KBM-7 (cell line): ENCODE data around the gene DET1.
"Not testable (repeated sequence)": the region's sequence is repeated elsewhere in the genome, so short reads cannot be mapped to it uniquely, and the experiment has no call there.

Source experiments
- DNase-seq: peaks from one replicate; pipeline ENCODE4 v3.0.0-alpha.2; 2015
- in situ Hi-C: fragments of 300-500 bp; cut with MboI; formaldehyde crosslinking; loops from 2 replicates; pipeline ENCODE4 v1.14.3; 2020; ENCODE audit warnings: low sequenced_read_pairs, low pct_unique_long_range_greater_than_20kb, mixed read lengths

DET1 gene

GRCh38 chr15:88546248-88547129 is at the start of gene DET1:
Gene DET1, minus strand, starts transcription at chr15:88546681. Its CDS starts 14,976 bp downstream, at chr15:88531705.
- DNase-seq: peak; percentile 99
- in situ Hi-C loops: no loop called here

DNA sequence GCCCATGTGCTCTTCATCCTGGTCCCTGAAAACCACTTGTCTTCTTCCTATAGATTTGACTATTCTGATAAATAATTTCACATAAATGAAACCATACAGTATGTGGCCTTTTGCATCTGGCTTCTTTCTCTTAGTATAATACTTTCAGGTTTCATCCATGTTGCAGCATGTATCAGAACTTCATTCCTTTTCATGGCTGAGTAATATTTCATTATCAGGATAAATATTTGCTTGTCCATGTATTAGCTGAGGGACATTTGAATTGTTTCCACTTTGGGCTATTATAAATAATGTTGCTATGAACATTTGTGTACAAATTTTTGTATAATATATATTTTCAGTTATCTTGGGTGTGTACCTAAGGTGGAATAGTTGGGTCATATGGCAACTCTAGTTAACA is 44.9 kb upstream of the DET1 start:
- no peak for DNase-seq

GRCh38 chr15:88590759-88591158 is 44.3 kb upstream of the DET1 start:
- DNase-seq: no peak

More for the DNA sequence above, 44.9 kb upstream of the DET1 start:
- in situ Hi-C loops: no loop called here

GRCh38 chr15:88586401-88587162 is 40.1 kb upstream of the DET1 start:
- DNase-seq: no peak
- in situ Hi-C loops: no loop called here

More at GRCh38 chr15:88590759-88591158, 44.3 kb upstream of the DET1 start:
- in situ Hi-C loops: no loop called here

DNA sequence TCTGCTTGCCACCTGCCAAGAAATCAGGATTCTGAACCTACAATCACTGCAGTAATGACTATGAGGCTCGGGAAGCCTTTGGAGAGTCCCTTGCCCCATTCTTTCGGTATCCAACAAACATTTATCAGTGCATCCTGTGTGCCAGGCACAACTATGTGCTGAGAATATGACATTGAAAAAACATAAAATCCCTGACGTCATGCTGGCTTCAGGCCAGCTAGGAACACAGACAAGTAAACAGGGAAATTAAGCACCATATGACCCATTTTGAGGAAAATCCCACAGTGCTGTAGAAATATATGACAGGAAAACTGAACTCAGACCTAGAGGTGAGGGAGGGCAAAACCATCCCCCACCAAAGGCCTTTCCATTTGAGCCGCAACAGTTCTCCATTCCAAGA is 34.1 kb upstream of the DET1 start:
- DNase-seq: no peak
- in situ Hi-C loops: no loop called here

DNA sequence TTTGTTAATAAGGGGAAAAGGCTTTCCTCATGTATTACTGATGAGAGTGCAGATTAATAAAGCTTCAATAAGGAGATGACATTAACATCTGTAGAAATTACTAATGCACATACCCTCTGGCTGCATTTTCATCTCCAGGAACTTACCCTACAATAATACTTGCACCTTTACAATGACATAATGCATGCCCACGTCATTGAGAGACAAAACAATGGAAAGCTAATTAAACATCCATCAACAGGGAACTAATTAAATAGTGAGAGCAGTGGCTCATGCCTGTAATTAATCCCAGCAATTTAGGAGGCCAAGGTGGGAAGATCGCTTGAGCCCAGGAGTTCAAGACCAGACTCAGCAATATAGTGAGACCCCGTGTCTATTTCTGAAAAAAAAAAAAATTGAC is 32.8 kb upstream of the DET1 start:
- no peak for DNase-seq

GRCh38 chr15:88574655-88575054 is 28.2 kb upstream of the DET1 start:
- DNase-seq: no peak
- in situ Hi-C loops: no loop called here

More for the DNA sequence above, 32.8 kb upstream of the DET1 start:
- in situ Hi-C loops: no loop called here

- in situ Hi-C loops: no loop called here
- no peak for DNase-seq
These were observed 27.6 kb upstream of the DET1 start for GRCh38 chr15:88574077-88574476.

DNA sequence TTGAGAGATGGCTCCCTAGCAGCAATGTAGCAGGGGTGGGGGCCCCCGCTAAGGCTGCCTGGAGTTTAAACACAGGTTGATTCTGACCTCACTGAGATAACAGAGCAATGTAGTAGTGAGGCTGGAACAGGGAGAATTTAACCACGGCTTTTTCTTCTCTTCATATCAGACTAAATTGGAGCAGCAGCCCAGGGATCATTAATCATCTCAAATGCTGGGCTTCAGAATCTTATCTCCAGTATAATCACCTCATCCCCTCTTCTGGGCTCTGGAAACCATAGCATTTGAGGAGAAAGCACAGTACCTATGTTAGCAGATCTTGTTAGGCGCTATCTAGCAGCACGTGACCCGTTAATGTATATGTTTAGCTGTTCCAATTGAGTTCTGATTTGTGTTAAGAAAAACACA is 25.4 kb upstream of the DET1 start:
- DNase-seq: no peak
- in situ Hi-C loops: no loop called here

- DNase-seq: no peak
- in situ Hi-C loops: no loop called here
These were observed 24.8 kb upstream of the DET1 start for GRCh38 chr15:88571153-88571851.

DNA sequence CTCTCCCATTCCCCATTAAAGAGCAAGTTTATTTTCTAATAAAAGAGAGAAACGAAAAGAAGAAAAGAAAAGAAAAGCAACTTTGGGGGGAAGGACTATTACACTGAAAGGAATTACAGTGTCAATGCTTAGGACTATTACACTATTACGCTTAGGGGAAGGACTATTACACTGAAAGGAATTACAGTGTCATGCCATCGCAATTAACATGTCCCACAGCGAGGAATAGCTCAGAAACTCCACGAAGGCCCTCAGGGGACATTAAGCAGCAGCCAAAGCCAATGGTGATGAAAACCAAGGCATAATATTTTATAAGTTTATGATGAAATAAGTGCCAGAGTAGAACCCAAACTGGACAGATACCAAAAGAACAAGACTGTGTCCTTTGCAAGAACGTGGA is 22.1 kb upstream of the DET1 start:
- in situ Hi-C loops: no loop called here
- DNase-seq: no peak

GRCh38 chr15:88564741-88565140 is 18.3 kb upstream of the DET1 start:
- no peak for DNase-seq
- in situ Hi-C loops: no loop called here

- no peak for DNase-seq
- in situ Hi-C loops: no loop called here
These were observed 17.2 kb upstream of the DET1 start for GRCh38 chr15:88563638-88564037.

- in situ Hi-C loops, DNase-seq: not testable (repeated sequence)
These were observed 13.1 kb upstream of the DET1 start for GRCh38 chr15:88559565-88559964.

DNA sequence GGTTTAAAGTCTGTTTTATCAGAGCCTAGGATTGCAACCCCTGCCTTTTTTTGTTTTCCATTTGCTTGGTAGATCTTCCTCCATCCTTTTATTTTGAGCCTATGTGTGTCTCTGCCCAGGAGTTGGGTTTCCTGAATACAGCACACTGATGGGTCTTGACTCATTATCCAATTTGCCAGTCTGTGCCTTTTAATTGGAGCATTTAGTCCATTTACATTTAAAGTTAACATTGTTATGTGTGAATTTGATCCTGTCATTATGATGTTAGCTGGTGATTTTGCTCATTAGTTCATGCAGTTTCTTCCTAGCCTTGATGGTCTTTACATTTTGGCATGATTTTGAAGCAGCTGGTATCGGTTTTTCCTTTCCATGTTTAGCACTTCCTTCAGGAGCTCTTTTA is 11.5 kb upstream of the DET1 start:
- DNase-seq, in situ Hi-C loops: not testable (repeated sequence)

GRCh38 chr15:88548009-88548408 is 1.5 kb upstream of the DET1 start:
- in situ Hi-C loops, DNase-seq: not testable (repeated sequence)

DNA sequence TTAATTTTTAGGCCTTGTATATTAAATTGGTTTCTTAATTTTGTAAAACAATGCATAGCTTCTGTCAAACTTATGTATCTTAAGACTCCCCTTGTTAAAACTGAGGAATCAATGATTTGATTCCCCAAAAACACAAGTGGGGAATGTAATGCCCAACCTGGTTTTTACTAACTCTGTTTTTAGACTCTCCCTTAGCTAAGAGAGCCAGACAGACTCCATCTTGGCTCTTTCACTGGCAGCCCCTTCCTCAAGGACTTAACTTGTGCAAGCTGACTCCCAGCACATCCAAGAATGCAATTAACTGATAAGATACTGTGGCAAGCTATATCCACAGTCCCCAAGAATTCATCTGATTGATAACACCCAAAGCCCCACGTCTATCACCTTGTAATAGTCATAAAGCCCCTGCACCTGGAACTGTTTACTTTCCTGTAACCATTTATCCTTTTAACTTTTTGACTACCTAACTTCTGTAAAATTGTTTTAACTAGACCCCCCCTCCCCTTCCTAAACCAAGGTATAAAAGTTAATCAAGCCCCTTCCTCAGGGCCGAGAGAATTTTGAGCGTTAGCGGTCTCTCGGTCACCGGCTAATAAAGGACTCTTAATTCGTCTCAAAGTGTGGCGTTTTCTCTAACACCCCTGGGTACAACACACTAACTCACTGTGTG is 768 bp downstream of the DET1 start:
- in situ Hi-C loops, DNase-seq: not testable (repeated sequence)

DNA sequence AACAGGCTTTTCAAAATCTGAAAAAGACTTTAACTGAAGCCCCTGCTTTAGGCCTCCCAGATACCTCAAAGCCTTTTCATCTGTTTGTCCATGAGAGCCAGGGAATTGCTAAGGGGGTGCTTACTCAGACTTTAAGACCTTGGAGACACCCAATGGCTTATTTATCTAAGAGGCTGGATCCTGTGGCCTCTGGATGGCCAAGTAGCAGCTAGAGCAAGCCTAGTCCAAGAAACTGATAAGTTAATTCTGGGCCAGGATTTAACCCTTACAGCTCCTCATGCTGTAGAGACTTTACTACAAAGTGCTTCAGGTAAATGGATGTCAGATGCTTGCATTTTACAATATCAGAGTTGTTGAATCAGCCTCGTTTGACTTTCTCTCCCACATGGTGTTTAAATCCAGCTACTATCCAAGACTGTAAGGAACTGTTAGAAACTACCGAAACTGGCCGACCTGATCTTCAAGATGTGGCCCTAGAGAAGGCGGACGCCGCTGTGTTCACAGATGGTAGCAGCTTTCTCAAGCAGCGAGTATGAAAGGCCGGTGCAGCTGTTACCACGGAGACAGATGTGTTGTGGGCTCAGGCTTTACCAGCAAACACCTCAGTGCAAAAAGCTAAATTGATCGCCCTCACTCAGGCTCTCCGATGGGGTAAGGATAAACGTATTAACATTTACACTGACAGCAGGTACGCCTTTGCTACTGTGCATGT is 3.3 kb downstream of the DET1 start:
- in situ Hi-C loops: no loop called here
- DNase-seq: no peak

- no peak for DNase-seq
- in situ Hi-C loops: no loop called here
These were observed 4.1 kb downstream of the DET1 start for GRCh38 chr15:88542342-88542733.
